ENCODE data around the gene ARID1B. TPM values are rescaled to one million over a fixed set of nuclear protein-coding genes. Genes with fewer than 3 reads are reported as not detected.

Gene ARID1B
- total and polyA plus RNA-seq, 2 experiments from 2014 or later: 32.9 to 67.0 TPM

DNA sequence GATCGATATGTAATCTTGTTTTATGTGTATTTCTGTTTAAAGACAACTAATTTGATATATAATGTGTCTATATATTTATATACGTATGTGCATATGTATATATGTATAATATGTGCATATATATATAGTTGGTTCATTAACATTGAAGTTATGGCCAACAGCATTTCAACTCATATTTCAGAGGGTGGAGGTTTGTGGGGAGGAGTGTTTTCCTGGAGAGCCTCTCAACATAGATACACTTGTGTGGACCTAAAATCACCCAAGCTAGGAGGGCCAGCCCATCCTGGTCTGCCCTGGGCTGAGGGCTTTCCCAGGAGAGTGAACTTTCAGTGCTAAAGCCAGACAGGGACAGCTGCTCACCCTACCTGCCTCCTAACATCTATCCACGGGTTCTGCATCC, 477.4 kb downstream of the ARID1B start:
- no peak overlapping the region for H3K27ac ChIP-seq
- H3K9me2 ChIP-seq (replicated peaks; ENCODE audit: insufficient read depth): no peaks in the 10 kb centered on the region
- TF ChIP-seq EZH2 (IDR thresholded peaks at IDR 0.05; ENCODE audit: borderline replicate concordance): no peak
- no peak for TF ChIP-seq EZH2phosphoT487 (IDR thresholded peaks at IDR 0.05; ENCODE audit: low read depth, severe bottlenecking, unreplicated experiment)
- no peak overlapping the region for H2AFZ ChIP-seq
- H4K20me1 ChIP-seq (ENCODE audit: insufficient read depth, poor library complexity, severe bottlenecking): no peaks in the 10 kb centered on the region
- DNase-seq (ENCODE audit: low spot score): no peak
- no peaks in the 10 kb centered on the region for H3K79me2 ChIP-seq
- H3K4me2 ChIP-seq: no peak overlapping the region
- H3K36me3 ChIP-seq (replicated peaks; ENCODE audit: insufficient read depth, low read depth): no peaks in the 10 kb centered on the region
- 92% methylated on average over 3 of the region's 3 CpGs for WGBS (ENCODE audit: low lambda C conversion rate, missing lambda C conversion rate)
- H3K9me3 ChIP-seq (ENCODE audit: low read depth): no peaks in the 10 kb centered on the region
- H3K4me1 ChIP-seq (ENCODE audit: insufficient read depth): peaks cover 5% of the 10 kb centered on the region
- no peak overlapping the region for H3K4me3 ChIP-seq
- H3K27me3 ChIP-seq: peaks cover 2% of the 10 kb centered on the region

- no peaks in the 10 kb centered on the region for H3K9me2 ChIP-seq (replicated peaks; ENCODE audit: insufficient read depth)
- H3K9me3 ChIP-seq (ENCODE audit: low read depth): no peaks in the 10 kb centered on the region
- no peak overlapping the region for H3K4me2 ChIP-seq
- no peaks in the 10 kb centered on the region for H3K36me3 ChIP-seq (replicated peaks; ENCODE audit: insufficient read depth, low read depth)
- H3K27me3 ChIP-seq: peaks cover 2% of the 10 kb centered on the region
- no peak overlapping the region for H3K4me3 ChIP-seq
- TF ChIP-seq EZH2 (IDR thresholded peaks at IDR 0.05; ENCODE audit: borderline replicate concordance) (no peak), EZH2phosphoT487 (IDR thresholded peaks at IDR 0.05; ENCODE audit: low read depth, severe bottlenecking, unreplicated experiment) (no peak), CTCF (IDR thresholded peaks at IDR 0.05; ENCODE audit: poor library complexity) (no peak)
- 91% methylated on average over 3 of the region's 3 CpGs for WGBS (ENCODE audit: low lambda C conversion rate, missing lambda C conversion rate)
- DNase-seq (ENCODE audit: low spot score): no peak
- no peaks in the 10 kb centered on the region for H3K79me2 ChIP-seq
- H4K20me1 ChIP-seq (ENCODE audit: insufficient read depth, poor library complexity, severe bottlenecking): no peaks in the 10 kb centered on the region
- H3K27ac ChIP-seq: no peak overlapping the region
- H3K4me1 ChIP-seq (ENCODE audit: insufficient read depth): peaks cover 5% of the 10 kb centered on the region
- no peak overlapping the region for H2AFZ ChIP-seq
Observed at GRCh38 chr6:157255079-157255478, 477.9 kb downstream of the ARID1B start.

- Histone ChIP-seq H3K27ac (no peak overlapping the region), H3K9me3 (ENCODE audit: low read depth) (no peaks in the 10 kb centered on the region), H3K27me3 (no peaks in the 10 kb centered on the region), H3K79me2 (no peaks in the 10 kb centered on the region), H3K4me1 (ENCODE audit: insufficient read depth) (no peaks in the 10 kb centered on the region), H4K20me1 (ENCODE audit: insufficient read depth, poor library complexity, severe bottlenecking) (no peaks in the 10 kb centered on the region), H3K4me2 (no peak overlapping the region), H3K36me3 (replicated peaks; ENCODE audit: insufficient read depth, low read depth) (no peaks in the 10 kb centered on the region), H2AFZ (no peak overlapping the region), H3K9me2 (replicated peaks; ENCODE audit: insufficient read depth) (no peaks in the 10 kb centered on the region), H3K4me3 (no peak overlapping the region)
- 97% methylated on average over 11 of the region's 11 CpGs for WGBS (ENCODE audit: low lambda C conversion rate, missing lambda C conversion rate)
- no peak for DNase-seq (ENCODE audit: low spot score)
- TF ChIP-seq EZH2phosphoT487 (IDR thresholded peaks at IDR 0.05; ENCODE audit: low read depth, severe bottlenecking, unreplicated experiment) (no peak), CTCF (IDR thresholded peaks at IDR 0.05; ENCODE audit: poor library complexity) (no peak), EZH2 (IDR thresholded peaks at IDR 0.05; ENCODE audit: borderline replicate concordance) (no peak)
Observed at GRCh38 chr6:157258878-157259277, 481.7 kb downstream of the ARID1B start.

- Histone ChIP-seq H3K79me2 (no peaks in the 10 kb centered on the region), H2AFZ (no peak overlapping the region), H3K4me2 (no peak overlapping the region), H3K27me3 (no peaks in the 10 kb centered on the region), H3K27ac (no peak overlapping the region), H3K4me1 (ENCODE audit: insufficient read depth) (no peaks in the 10 kb centered on the region), H3K4me3 (no peak overlapping the region), H3K9me3 (ENCODE audit: low read depth) (no peaks in the 10 kb centered on the region), H3K9me2 (replicated peaks; ENCODE audit: insufficient read depth) (no peaks in the 10 kb centered on the region), H4K20me1 (ENCODE audit: insufficient read depth, poor library complexity, severe bottlenecking) (no peaks in the 10 kb centered on the region), H3K36me3 (replicated peaks; ENCODE audit: insufficient read depth, low read depth) (no peaks in the 10 kb centered on the region)
- 92% methylated on average over 9 of the region's 9 CpGs for WGBS (ENCODE audit: low lambda C conversion rate, missing lambda C conversion rate)
- DNase-seq (ENCODE audit: low spot score): no peak
- TF ChIP-seq EZH2 (IDR thresholded peaks at IDR 0.05; ENCODE audit: borderline replicate concordance): no peak
- no peak for TF ChIP-seq EZH2phosphoT487 (IDR thresholded peaks at IDR 0.05; ENCODE audit: low read depth, severe bottlenecking, unreplicated experiment)
- TF ChIP-seq CTCF (IDR thresholded peaks at IDR 0.05; ENCODE audit: poor library complexity): no peak
Observed at GRCh38 chr6:157259443-157259842, 482.3 kb downstream of the ARID1B start.

Small RNA genes lying within 50 kb of the gene (microRNA-seq; reads per million reads assigned to microRNA genes)
- not detected for gene MIR4466

Small RNA genes lying within 50 kb of the gene (small RNA-seq; reads per million reads assigned to genes)
- gene AL355297.2: not detected
- gene MIR4466: not detected
